Caco-2 (cell line): ENCODE measurements around the gene ALKBH3. TPM values are rescaled to one million over a fixed set of nuclear protein-coding genes. Genes with fewer than 3 reads are reported as not detected.

Experiments
- BruUV-seq: library from RNA; stranded (reverse); fragments of 400-500 nt; replicated peaks from 2 replicates; lab custom pipeline; 2021; lab: Mats Ljungman, UMichigan
- CTCF ChIA-PET: fragments of 300-600 bp; sonication (Branson Sonifier 250); formaldehyde crosslinking; loops from one replicate; lab custom pipeline; 2022; ENCODE audit warnings: antibody characterized with exemption; lab: Charles Lee
- POLR2A ChIA-PET: fragments of 300-600 bp; sonication (Branson Sonifier 250); formaldehyde crosslinking; loops from one replicate; lab custom pipeline; 2022; ENCODE audit warnings: antibody characterized with exemption; lab: Charles Lee
- DNase-seq, 2 experiments: peaks; one replicate each; pipeline versions ENCODE4 v3.0.0 to v3.0.0-alpha.2; 2020 to 2022
- H3K27me3 ChIP-seq: replicated peaks from 2 replicates; pipeline ENCODE4 v1.6.0; 2011; ENCODE audit warnings: low read length; ENCODE audit not compliant: control insufficient read depth, insufficient read depth
- H3K36me3 ChIP-seq: 2 replicates; pipeline ENCODE4 v1.5.1; 2011; ENCODE audit warnings: low read length; ENCODE audit not compliant: control insufficient read depth, insufficient read depth
- H3K4me1 ChIP-seq: fragments of 250-450 bp; sonication (Bioruptor Pico); 2 replicates; pipeline ENCODE4 v1.5.1; 2020; ENCODE audit warnings: mild to moderate bottlenecking
- H3K4me3 ChIP-seq: 2 replicates; pipeline ENCODE4 v1.5.1; 2011; ENCODE audit warnings: low read depth, mild to moderate bottlenecking, control low read depth, low read length
- H3K9me3 ChIP-seq: fragments of 250-450 bp; sonication (Bioruptor Pico); 2 replicates; pipeline ENCODE4 v1.5.1; 2020; ENCODE audit warnings: mild to moderate bottlenecking, moderate library complexity
- H3K27ac Mint-ChIP-seq: one replicate; pipeline ENCODE4 v1.8.0; 2022; ENCODE audit warnings: mixed read lengths; ENCODE audit not compliant: unreplicated experiment
- H3K27me3 Mint-ChIP-seq: one replicate; pipeline ENCODE4 v1.8.0; 2022; ENCODE audit warnings: mixed read lengths; ENCODE audit not compliant: insufficient read depth, unreplicated experiment
- H3K36me3 Mint-ChIP-seq: one replicate; pipeline ENCODE4 v1.8.0; 2022; ENCODE audit warnings: mild to moderate bottlenecking, mixed read lengths; ENCODE audit not compliant: insufficient read depth, unreplicated experiment
- H3K4me1 Mint-ChIP-seq: one replicate; pipeline ENCODE4 v1.8.0; 2022; ENCODE audit warnings: low read depth, mixed read lengths; ENCODE audit not compliant: unreplicated experiment
- H3K4me3 Mint-ChIP-seq: one replicate; pipeline ENCODE4 v1.8.0; 2022; ENCODE audit warnings: mild to moderate bottlenecking, moderate library complexity, mixed read lengths; ENCODE audit not compliant: unreplicated experiment
- H3K9me3 Mint-ChIP-seq: one replicate; pipeline ENCODE4 v1.8.0; 2022; ENCODE audit warnings: mixed read lengths; ENCODE audit not compliant: unreplicated experiment
- CTCF ChIP-seq, 2 experiments: fragments of 200-600 bp in 1 of 2; IDR thresholded peaks; 1 replicate in 1 of 2; 2 replicates in 1 of 2; pipeline versions ENCODE4 v1.5.1 to v1.8.0; 2011 to 2022; ENCODE audit warnings: antibody characterized with exemption in 1 of 2, control low read depth in 1 of 2, inconsistent platforms in 1 of 2, low read depth in 1 of 2, low read length in 1 of 2, mild to moderate bottlenecking in 1 of 2, moderate library complexity in 1 of 2; ENCODE audit not compliant: insufficient read depth in 1 of 2, severe bottlenecking in 1 of 2, unreplicated experiment in 1 of 2
- intact Hi-C: fragments of 100-400 bp; cut with micrococcal nuclease; formaldehyde crosslinking; loops from one replicate; pipeline ENCODE4 v1.10.0; 2022; ENCODE audit not compliant: unreplicated experiment
- total RNA-seq: library from RNA; stranded (reverse); gene quantifications from 2 replicates; pipeline ENCODE4 v1.2.3, GENCODE V29; 2022

ALKBH3 gene
- total RNA-seq, 1 experiment from 2014 or later = 42.4 TPM

- Histone ChIP-seq H3K27me3 (no peaks in the 10 kb centered on the region), H3K4me1 (peaks cover 19% of the 10 kb centered on the region), H3K36me3 (0 out of 2 replicates have a peak, but pooled peaks cover 2% of the 10 kb centered on the region), H3K9me3 (no peaks in the 10 kb centered on the region), H3K4me3 (no peak overlapping the region)
- H3K9me3 Mint-ChIP-seq = no peaks in the 10 kb centered on the region
- no peak for DNase-seq
- intact Hi-C loops = no loop called here
- no TSS peak for BruUV-seq
- no peak overlapping the region for H3K4me3 Mint-ChIP-seq
- peaks cover 15% of the 10 kb centered on the region for H3K36me3 Mint-ChIP-seq
- no peaks in the 10 kb centered on the region for H3K27me3 Mint-ChIP-seq
- ChIA-PET POLR2A (no interaction called here), CTCF (interaction anchor here (1.1 kb wide), 1 partner anchor 19 kb away, joined by 3 read pairs; no protein-coding TSS in a partner anchor)
- peaks cover 6% of the 10 kb centered on the region for H3K4me1 Mint-ChIP-seq
- peak in 1 of 2 experiments; percentile 10 for TF ChIP-seq CTCF (IDR thresholded peaks at IDR 0.05; ENCODE audit: insufficient read depth in 1 of 2, low read depth in 1 of 2, low read length in 1 of 2, severe bottlenecking in 1 of 2, unreplicated experiment in 1 of 2)
- peak overlapping the region; percentile 49 for H3K27ac Mint-ChIP-seq
Observed at GRCh38 chr11:43924112-43924855, 43.7 kb downstream of the ALKBH3 start.

- peaks cover 14% of the 10 kb centered on the region for H3K4me1 ChIP-seq
- no peak overlapping the region for H3K4me3 ChIP-seq
- intact Hi-C loops = no loop called here
- Mint-ChIP-seq H3K9me3 (no peaks in the 10 kb centered on the region), H3K36me3 (peaks cover 8% of the 10 kb centered on the region), H3K27ac (no peak overlapping the region), H3K4me3 (no peak overlapping the region), H3K4me1 (peaks cover 6% of the 10 kb centered on the region), H3K27me3 (peaks cover 3% of the 10 kb centered on the region)
- no peaks in the 10 kb centered on the region for H3K9me3 ChIP-seq
- no peak for TF ChIP-seq CTCF (IDR thresholded peaks at IDR 0.05; ENCODE audit: insufficient read depth in 1 of 2, low read depth in 1 of 2, low read length in 1 of 2, severe bottlenecking in 1 of 2, unreplicated experiment in 1 of 2)
- no peaks in the 10 kb centered on the region for H3K36me3 ChIP-seq
- ChIA-PET CTCF (no interaction called here), POLR2A (no interaction called here)
- no TSS peak for BruUV-seq
- no peaks in the 10 kb centered on the region for H3K27me3 ChIP-seq
- no peak for DNase-seq
Observed at GRCh38 chr11:43925063-43925931, 44.7 kb downstream of the ALKBH3 start.

- no TSS peak for BruUV-seq
- Histone ChIP-seq H3K36me3 (no peaks in the 10 kb centered on the region), H3K4me1 (peaks cover 10% of the 10 kb centered on the region), H3K9me3 (no peaks in the 10 kb centered on the region), H3K27me3 (no peaks in the 10 kb centered on the region), H3K4me3 (no peak overlapping the region)
- DNase-seq = no peak
- CTCF ChIA-PET = no interaction called here
- Mint-ChIP-seq H3K36me3 (peaks cover under 1% of the 10 kb centered on the region), H3K27ac (no peak overlapping the region), H3K9me3 (no peaks in the 10 kb centered on the region), H3K4me3 (no peak overlapping the region), H3K27me3 (peaks cover 3% of the 10 kb centered on the region), H3K4me1 (peaks cover 6% of the 10 kb centered on the region)
- POLR2A ChIA-PET = no interaction called here
- no peak for TF ChIP-seq CTCF (IDR thresholded peaks at IDR 0.05; ENCODE audit: insufficient read depth in 1 of 2, low read depth in 1 of 2, low read length in 1 of 2, severe bottlenecking in 1 of 2, unreplicated experiment in 1 of 2)
- intact Hi-C loops = no loop called here
Observed at GRCh38 chr11:43925932-43926505, 45.4 kb downstream of the ALKBH3 start.
